ENCODE results near the gene C16orf54.
"Not testable (repeated sequence)": the region's sequence is repeated elsewhere in the genome, so short reads cannot be mapped to it uniquely, and the experiment has no call there.

The C16orf54 gene

GRCh38 chr16:29756654-29757053, 10.9 kb upstream of the C16orf54 start:
- no peak for TF ChIP-seq CTCF (IDR thresholded peaks at IDR 0.05; ENCODE audit: low read depth, low read length, missing control alignments)
- no peak overlapping the region for H3K4me3 ChIP-seq (replicated peaks; ENCODE audit: low read depth, low read length)
- DNase-seq (ENCODE audit: extremely low read depth, low read depth) = no peak

- no peak for TF ChIP-seq CTCF (IDR thresholded peaks at IDR 0.05; ENCODE audit: low read depth, low read length, missing control alignments)
- DNase-seq (ENCODE audit: extremely low read depth, low read depth) = no peak
These were observed 7.7 kb upstream of the C16orf54 start for GRCh38 chr16:29753516-29753915.

GRCh38 chr16:29748760-29749149, 3.0 kb upstream of the C16orf54 start:
- not testable (repeated sequence) for DNase-seq (ENCODE audit: extremely low read depth, low read depth); H3K4me3 ChIP-seq (replicated peaks; ENCODE audit: low read depth, low read length)

More at GRCh38 chr16:29753516-29753915, 7.7 kb upstream of the C16orf54 start:
- no peak overlapping the region for H3K4me3 ChIP-seq (replicated peaks; ENCODE audit: low read depth, low read length)

GRCh38 chr16:29747947-29748759, 2.4 kb upstream of the C16orf54 start:
- no peak overlapping the region for H3K4me3 ChIP-seq (replicated peaks; ENCODE audit: low read depth, low read length)
- no peak for DNase-seq (ENCODE audit: extremely low read depth, low read depth)
- TF ChIP-seq CTCF (IDR thresholded peaks at IDR 0.05; ENCODE audit: low read depth, low read length, missing control alignments) = no peak

GRCh38 chr16:29746518-29746917, 728 bp upstream of the C16orf54 start:
- H3K4me3 ChIP-seq (replicated peaks; ENCODE audit: low read depth, low read length); DNase-seq (ENCODE audit: extremely low read depth, low read depth): not testable (repeated sequence)

- no peak for TF ChIP-seq CTCF (IDR thresholded peaks at IDR 0.05; ENCODE audit: low read depth, low read length, missing control alignments)
- no peak for DNase-seq (ENCODE audit: extremely low read depth, low read depth)
- H3K4me3 ChIP-seq (replicated peaks; ENCODE audit: low read depth, low read length) = no peak overlapping the region
These were observed 503 bp downstream of the C16orf54 start for GRCh38 chr16:29745121-29745852.

GRCh38 chr16:29744541-29745101, 1.2 kb downstream of the C16orf54 start:
- H3K4me3 ChIP-seq (replicated peaks; ENCODE audit: low read depth, low read length) = no peak overlapping the region
- no peak for DNase-seq (ENCODE audit: extremely low read depth, low read depth)
- no peak for TF ChIP-seq CTCF (IDR thresholded peaks at IDR 0.05; ENCODE audit: low read depth, low read length, missing control alignments)
